ENCODE data around the gene BORCS6. TPM values are rescaled to one million over a fixed set of nuclear protein-coding genes. Genes with fewer than 3 reads are reported as not detected.

BORCS6 gene
- total and polyA plus RNA-seq, 2 experiments from 2014 or later = 3.4 to 5.6 TPM

GRCh38 chr17:8159459-8160223, 30.3 kb downstream of the BORCS6 start:
- Histone ChIP-seq H3K79me2 (ENCODE audit: insufficient read depth) (peaks cover 33% of the 10 kb centered on the region), H3K27me3 (replicated peaks; ENCODE audit: insufficient read depth) (no peaks in the 10 kb centered on the region), H3K9me3 (ENCODE audit: low read depth) (no peaks in the 10 kb centered on the region), H3F3A (ENCODE audit: insufficient read depth) (peaks cover 31% of the 10 kb centered on the region), H3K4me1 (ENCODE audit: insufficient read depth) (peaks cover 43% of the 10 kb centered on the region), H3K9me2 (ENCODE audit: insufficient read depth) (no peaks in the 10 kb centered on the region), H4K20me1 (ENCODE audit: insufficient read depth) (no peaks in the 10 kb centered on the region), H3K9ac (no peak overlapping the region), H3K36me3 (ENCODE audit: low read depth) (no peaks in the 10 kb centered on the region), H3K27ac (no peak overlapping the region), H3K4me2 (ENCODE audit: unreplicated experiment) (no peak overlapping the region), H3K4me3 (no peak overlapping the region), H2AFZ (no peak overlapping the region)
- no peak for DNase-seq
- 71 to 74% methylated on average over 4 of the region's 4 CpGs for WGBS, 2 experiments (ENCODE audit: low coverage in 1 of 2, low lambda C conversion rate in 2 of 2, missing lambda C conversion rate in 2 of 2)
- TF ChIP-seq EZH2phosphoT487 (IDR thresholded peaks at IDR 0.05; ENCODE audit: insufficient read depth, low read depth) = no peak
- TF ChIP-seq EZH2 (IDR thresholded peaks at IDR 0.05; ENCODE audit: insufficient read depth, poor library complexity, severe bottlenecking) = no peak
- in situ Hi-C loops (cut with MboI) = no loop called here

GRCh38 chr17:8159032-8159400, 31.0 kb downstream of the BORCS6 start:
- no peaks in the 10 kb centered on the region for H3K36me3 ChIP-seq (ENCODE audit: low read depth)
- no peak overlapping the region for H3K4me2 ChIP-seq (ENCODE audit: unreplicated experiment)
- no peak overlapping the region for H3K4me3 ChIP-seq
- H3K79me2 ChIP-seq (ENCODE audit: insufficient read depth) = peaks cover 36% of the 10 kb centered on the region
- in situ Hi-C loops (cut with MboI) = no loop called here
- no peaks in the 10 kb centered on the region for H3K9me3 ChIP-seq (ENCODE audit: low read depth)
- H4K20me1 ChIP-seq (ENCODE audit: insufficient read depth) = no peaks in the 10 kb centered on the region
- no peak for DNase-seq
- H3K9me2 ChIP-seq (ENCODE audit: insufficient read depth) = no peaks in the 10 kb centered on the region
- no peaks in the 10 kb centered on the region for H3K27me3 ChIP-seq (replicated peaks; ENCODE audit: insufficient read depth)
- no peak overlapping the region for H3K27ac ChIP-seq
- H3K4me1 ChIP-seq (ENCODE audit: insufficient read depth) = peaks cover 40% of the 10 kb centered on the region
- TF ChIP-seq EZH2phosphoT487 (IDR thresholded peaks at IDR 0.05; ENCODE audit: insufficient read depth, low read depth) = no peak
- H2AFZ ChIP-seq = no peak overlapping the region
- no peak overlapping the region for H3K9ac ChIP-seq
- WGBS, 2 experiments (ENCODE audit: low coverage in 1 of 2, low lambda C conversion rate in 2 of 2, missing lambda C conversion rate in 2 of 2) = 48 to 60% methylated on average over 3 of the region's 3 CpGs
- H3F3A ChIP-seq (ENCODE audit: insufficient read depth) = peaks cover 27% of the 10 kb centered on the region

DNA sequence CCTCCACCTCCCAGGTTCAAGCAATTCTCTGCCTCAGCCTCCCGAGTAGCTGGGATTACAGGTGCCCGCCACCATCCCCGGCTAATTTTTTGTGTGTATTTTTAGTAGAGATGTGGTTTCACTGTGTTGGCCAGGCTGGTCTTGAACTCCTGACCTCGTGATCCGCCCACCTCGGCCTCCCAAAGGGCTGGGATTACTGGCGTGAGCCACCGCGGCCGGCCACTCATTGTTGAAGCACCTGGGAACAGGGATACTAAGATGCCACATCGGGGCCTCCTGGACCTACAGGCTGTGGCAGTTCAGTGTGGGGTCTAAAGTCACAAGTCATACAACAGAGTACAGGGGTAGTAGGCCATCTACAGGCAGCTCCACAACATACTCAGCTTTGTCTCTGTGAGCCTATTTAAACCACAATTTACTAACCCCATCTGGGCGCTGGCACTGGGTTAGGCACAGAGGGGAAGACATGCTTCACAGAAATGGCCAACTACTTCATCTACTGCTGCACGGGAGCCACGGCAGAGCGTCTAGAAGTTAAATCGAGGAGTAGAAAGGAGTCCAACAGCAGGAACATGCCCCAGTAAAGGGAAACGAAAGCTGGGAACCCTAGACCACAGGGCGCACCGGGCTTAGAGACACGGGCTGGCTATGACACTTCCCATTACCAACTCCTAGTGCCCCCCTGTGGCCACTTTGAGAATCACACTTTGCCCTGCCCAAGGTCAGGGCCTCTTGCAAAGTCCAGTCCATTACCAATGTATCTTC, 31.5 kb downstream of the BORCS6 start:
- Histone ChIP-seq H3K4me1 (ENCODE audit: insufficient read depth) (peaks cover 38% of the 10 kb centered on the region), H3K9me3 (ENCODE audit: low read depth) (no peaks in the 10 kb centered on the region), H3K4me3 (no peak overlapping the region), H4K20me1 (ENCODE audit: insufficient read depth) (no peaks in the 10 kb centered on the region), H3K4me2 (ENCODE audit: unreplicated experiment) (no peak overlapping the region), H2AFZ (no peak overlapping the region), H3K27ac (peak overlapping the region; percentile 99), H3F3A (ENCODE audit: insufficient read depth) (peaks cover 24% of the 10 kb centered on the region), H3K27me3 (replicated peaks; ENCODE audit: insufficient read depth) (no peaks in the 10 kb centered on the region), H3K9ac (peak overlapping the region; percentile 64), H3K79me2 (ENCODE audit: insufficient read depth) (peaks cover 36% of the 10 kb centered on the region), H3K9me2 (ENCODE audit: insufficient read depth) (no peaks in the 10 kb centered on the region), H3K36me3 (ENCODE audit: low read depth) (no peaks in the 10 kb centered on the region)
- in situ Hi-C loops (cut with MboI) = no loop called here
- peak; percentile 92 for DNase-seq
- 48 to 53% methylated on average over 20 of the region's 20 CpGs for WGBS, 2 experiments (ENCODE audit: low coverage in 1 of 2, low lambda C conversion rate in 2 of 2, missing lambda C conversion rate in 2 of 2)
- TF ChIP-seq EZH2 (IDR thresholded peaks at IDR 0.05; ENCODE audit: insufficient read depth, poor library complexity, severe bottlenecking) = no peak
- TF ChIP-seq EZH2phosphoT487 (IDR thresholded peaks at IDR 0.05; ENCODE audit: insufficient read depth, low read depth) = no peak

- Histone ChIP-seq H4K20me1 (ENCODE audit: insufficient read depth) (no peaks in the 10 kb centered on the region), H3K79me2 (ENCODE audit: insufficient read depth) (peaks cover 24% of the 10 kb centered on the region), H3K9ac (peak overlapping the region; percentile 99), H3K27ac (peak overlapping the region; percentile 100), H2AFZ (no peak overlapping the region), H3K36me3 (ENCODE audit: low read depth) (no peaks in the 10 kb centered on the region), H3K9me2 (ENCODE audit: insufficient read depth) (no peaks in the 10 kb centered on the region), H3K4me2 (ENCODE audit: unreplicated experiment) (peak overlapping the region; percentile 84), H3F3A (ENCODE audit: insufficient read depth) (peaks cover 30% of the 10 kb centered on the region), H3K4me3 (peak overlapping the region; percentile 79), H3K9me3 (ENCODE audit: low read depth) (no peaks in the 10 kb centered on the region), H3K27me3 (replicated peaks; ENCODE audit: insufficient read depth) (no peaks in the 10 kb centered on the region), H3K4me1 (ENCODE audit: insufficient read depth) (peaks cover 40% of the 10 kb centered on the region)
- WGBS, 2 experiments (ENCODE audit: low coverage in 1 of 2, low lambda C conversion rate in 2 of 2, missing lambda C conversion rate in 2 of 2) = 0% methylated on average over 55 to 59 of the region's 59 CpGs
- in situ Hi-C loops (cut with MboI) = no loop called here
- TF ChIP-seq EZH2 (IDR thresholded peaks at IDR 0.05; ENCODE audit: insufficient read depth, poor library complexity, severe bottlenecking) (no peak), EZH2phosphoT487 (IDR thresholded peaks at IDR 0.05; ENCODE audit: insufficient read depth, low read depth) (no peak)
- DNase-seq = peak; percentile 100
These were observed 33.6 kb downstream of the BORCS6 start for GRCh38 chr17:8156246-8156992.
